ENCODE measurements around the gene ZNF530. TPM values are rescaled to one million over a fixed set of nuclear protein-coding genes. Genes with fewer than 3 reads are reported as not detected.
A peak's percentile ranks its signal among the peaks of the same experiment; 100 is the strongest.

ZNF530 gene
- total RNA-seq, 1 donor from 2014 or later = 4.9 TPM

DNA sequence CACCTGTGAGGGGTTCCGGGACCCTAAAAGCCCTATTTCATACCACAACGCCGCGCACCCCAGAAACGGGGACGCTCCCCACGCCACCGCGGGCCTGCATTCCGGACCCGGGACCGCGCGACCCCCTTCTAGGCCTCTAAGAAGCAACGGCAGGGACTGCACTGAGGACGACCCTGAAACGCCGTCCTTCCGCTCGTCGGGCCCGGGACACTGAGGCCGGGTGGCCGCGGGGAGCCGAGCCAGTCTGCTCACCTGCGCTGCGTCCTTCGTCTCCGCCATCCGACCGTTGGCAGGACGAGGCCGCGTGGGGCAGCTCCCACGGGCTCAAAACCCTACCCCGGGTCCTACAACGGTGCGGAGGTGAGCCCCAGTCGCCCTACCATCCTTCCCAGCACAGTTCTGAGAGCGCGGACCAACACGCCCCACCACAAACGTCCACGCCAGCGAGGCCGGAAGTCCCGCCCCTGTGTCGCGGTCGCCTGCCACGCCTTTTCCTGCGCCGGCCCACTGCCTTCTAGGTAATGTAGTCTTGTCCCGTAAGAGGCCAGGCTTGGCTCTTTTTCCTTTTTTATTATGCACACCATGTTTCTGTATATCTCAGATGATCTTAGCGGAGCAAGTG is 40.2 kb upstream of the ZNF530 start, which contains the start of gene ZNF550:
TSS of gene ZNF550 (minus strand) at position 460 of the 622 bp plus-strand sequence. CDS start at position 279, 181 bp downstream.
- TF ChIP-seq, protein P1, sequence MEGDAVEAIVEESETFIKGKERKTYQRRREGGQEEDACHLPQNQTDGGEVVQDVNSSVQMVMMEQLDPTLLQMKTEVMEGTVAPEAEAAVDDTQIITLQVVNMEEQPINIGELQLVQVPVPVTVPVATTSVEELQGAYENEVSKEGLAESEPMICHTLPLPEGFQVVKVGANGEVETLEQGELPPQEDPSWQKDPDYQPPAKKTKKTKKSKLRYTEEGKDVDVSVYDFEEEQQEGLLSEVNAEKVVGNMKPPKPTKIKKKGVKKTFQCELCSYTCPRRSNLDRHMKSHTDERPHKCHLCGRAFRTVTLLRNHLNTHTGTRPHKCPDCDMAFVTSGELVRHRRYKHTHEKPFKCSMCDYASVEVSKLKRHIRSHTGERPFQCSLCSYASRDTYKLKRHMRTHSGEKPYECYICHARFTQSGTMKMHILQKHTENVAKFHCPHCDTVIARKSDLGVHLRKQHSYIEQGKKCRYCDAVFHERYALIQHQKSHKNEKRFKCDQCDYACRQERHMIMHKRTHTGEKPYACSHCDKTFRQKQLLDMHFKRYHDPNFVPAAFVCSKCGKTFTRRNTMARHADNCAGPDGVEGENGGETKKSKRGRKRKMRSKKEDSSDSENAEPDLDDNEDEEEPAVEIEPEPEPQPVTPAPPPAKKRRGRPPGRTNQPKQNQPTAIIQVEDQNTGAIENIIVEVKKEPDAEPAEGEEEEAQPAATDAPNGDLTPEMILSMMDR (IDR thresholded peaks at IDR 0.05; ENCODE audit: unreplicated experiment) = no peak
- DNase-seq (ENCODE audit: low spot score, unreplicated experiment) = peak; percentile 63
- Mint-ChIP-seq H3K36me3 (ENCODE audit: insufficient read depth) (peaks cover 35% of the 10 kb centered on the region), H3K4me3 (ENCODE audit: low read depth) (peak within 1 kb of the TSS; percentile 93), H3K27me3 (no peaks in the 10 kb centered on the region), H3K27ac (peak within 1 kb of the TSS; percentile 92), H3K4me1 (ENCODE audit: low read depth) (peaks cover 27% of the 10 kb centered on the region), H3K9me3 (ENCODE audit: low read depth) (peaks cover 38% of the 10 kb centered on the region)

DNA sequence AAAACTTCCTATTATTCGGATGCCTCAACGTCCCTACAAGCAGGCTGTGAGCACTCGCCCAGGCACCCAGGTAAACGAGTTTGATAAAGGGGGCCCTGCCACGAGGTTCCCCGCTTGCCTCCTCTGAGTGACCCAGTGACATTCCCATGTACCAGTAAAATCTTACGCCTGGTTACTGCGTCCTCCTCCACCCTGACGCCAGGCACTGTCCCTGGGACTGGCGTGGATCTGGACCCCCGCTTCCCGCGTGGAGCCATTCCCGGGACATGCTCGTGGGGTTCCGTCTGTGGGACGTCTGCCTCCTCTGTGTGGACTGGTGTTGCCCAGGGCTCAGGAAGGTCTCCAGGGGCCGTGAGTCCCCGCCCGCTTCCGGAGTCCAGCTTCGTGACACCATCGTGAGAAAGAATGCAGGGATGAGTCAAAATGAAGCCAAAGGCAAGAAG is 39.6 kb upstream of the ZNF530 start:
- Mint-ChIP-seq H3K27me3 (no peaks in the 10 kb centered on the region), H3K27ac (peak overlapping the region; percentile 92), H3K9me3 (ENCODE audit: low read depth) (peaks cover 36% of the 10 kb centered on the region), H3K4me3 (ENCODE audit: low read depth) (peak overlapping the region; percentile 93), H3K4me1 (ENCODE audit: low read depth) (peaks cover 27% of the 10 kb centered on the region), H3K36me3 (ENCODE audit: insufficient read depth) (peaks cover 31% of the 10 kb centered on the region)
- no peak for DNase-seq (ENCODE audit: low spot score, unreplicated experiment)
- TF ChIP-seq, protein P1 (IDR thresholded peaks at IDR 0.05; ENCODE audit: unreplicated experiment) = no peak

DNA sequence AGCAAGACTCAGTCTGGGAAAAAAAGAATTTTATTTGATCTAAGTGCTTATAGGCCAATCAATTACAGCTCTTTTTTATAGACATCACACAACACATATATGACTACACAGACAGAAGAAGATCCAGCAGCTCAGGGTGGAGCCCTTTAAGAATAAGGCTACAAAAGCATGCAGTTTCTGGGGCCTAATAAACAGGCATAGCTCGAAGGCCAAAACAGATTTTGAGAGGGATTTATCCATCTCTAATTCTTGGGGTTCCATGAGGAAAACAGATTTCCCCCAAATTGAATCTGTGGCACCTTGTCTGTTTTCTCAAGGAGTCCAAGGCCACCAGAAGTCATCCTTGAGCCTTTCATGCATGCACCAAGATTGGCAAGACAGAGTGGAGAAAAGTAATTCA is 36.1 kb upstream of the ZNF530 start:
- no peak for DNase-seq (ENCODE audit: low spot score, unreplicated experiment)
- Mint-ChIP-seq H3K4me3 (ENCODE audit: low read depth) (no peak overlapping the region), H3K27me3 (no peaks in the 10 kb centered on the region), H3K9me3 (ENCODE audit: low read depth) (peaks cover 60% of the 10 kb centered on the region), H3K36me3 (ENCODE audit: insufficient read depth) (peaks cover 15% of the 10 kb centered on the region), H3K27ac (no peak overlapping the region), H3K4me1 (ENCODE audit: low read depth) (peaks cover 9% of the 10 kb centered on the region)
- TF ChIP-seq, protein P1 (IDR thresholded peaks at IDR 0.05; ENCODE audit: unreplicated experiment) = no peak

DNA sequence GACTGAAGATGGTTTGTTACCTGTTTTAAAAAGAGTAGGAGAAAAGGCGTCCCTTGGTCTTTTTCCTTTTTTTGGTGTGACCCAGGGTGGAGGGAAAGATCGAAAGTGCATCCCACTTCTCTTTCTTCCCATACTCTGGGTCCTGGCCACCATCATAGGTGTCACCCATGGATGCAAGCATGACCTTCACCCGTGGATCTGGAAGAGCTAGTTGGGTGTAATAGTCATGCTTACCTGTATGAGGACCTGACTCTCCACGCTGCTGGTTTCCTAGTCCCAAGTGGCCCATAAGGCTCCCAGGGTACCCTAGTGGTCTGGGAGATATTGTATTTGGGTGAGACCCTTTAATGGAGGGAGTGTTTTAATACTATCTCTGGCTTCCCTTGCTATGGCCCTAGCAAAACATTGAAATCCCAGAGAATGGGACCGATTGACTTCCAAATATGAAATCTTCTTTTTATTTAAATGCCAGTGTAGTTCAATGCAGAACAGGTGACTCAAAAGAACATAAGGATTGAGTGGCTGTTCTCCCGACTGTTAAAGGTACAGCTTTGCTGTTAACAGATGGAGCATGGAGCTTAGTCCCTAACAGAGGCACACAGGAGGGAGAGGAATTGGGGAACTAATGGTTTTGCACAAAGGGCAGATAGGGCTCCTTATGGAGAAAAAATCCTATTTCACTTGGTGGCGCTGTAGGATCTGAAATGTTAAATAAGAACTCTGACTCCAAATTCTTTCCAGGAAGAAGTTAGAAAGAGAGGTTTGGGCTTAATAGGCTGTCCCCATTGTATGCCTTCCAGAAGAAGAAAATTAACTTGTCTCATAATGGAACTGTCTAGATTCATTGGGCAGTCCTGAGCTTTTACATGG is 33.1 kb upstream of the ZNF530 start:
- Mint-ChIP-seq H3K4me1 (ENCODE audit: low read depth) (no peaks in the 10 kb centered on the region), H3K27ac (no peak overlapping the region), H3K4me3 (ENCODE audit: low read depth) (no peak overlapping the region), H3K27me3 (no peaks in the 10 kb centered on the region), H3K36me3 (ENCODE audit: insufficient read depth) (peaks cover 27% of the 10 kb centered on the region), H3K9me3 (ENCODE audit: low read depth) (peaks cover 62% of the 10 kb centered on the region)
- TF ChIP-seq, protein P1 (IDR thresholded peaks at IDR 0.05; ENCODE audit: unreplicated experiment) = no peak
- no peak for DNase-seq (ENCODE audit: low spot score, unreplicated experiment)

DNA sequence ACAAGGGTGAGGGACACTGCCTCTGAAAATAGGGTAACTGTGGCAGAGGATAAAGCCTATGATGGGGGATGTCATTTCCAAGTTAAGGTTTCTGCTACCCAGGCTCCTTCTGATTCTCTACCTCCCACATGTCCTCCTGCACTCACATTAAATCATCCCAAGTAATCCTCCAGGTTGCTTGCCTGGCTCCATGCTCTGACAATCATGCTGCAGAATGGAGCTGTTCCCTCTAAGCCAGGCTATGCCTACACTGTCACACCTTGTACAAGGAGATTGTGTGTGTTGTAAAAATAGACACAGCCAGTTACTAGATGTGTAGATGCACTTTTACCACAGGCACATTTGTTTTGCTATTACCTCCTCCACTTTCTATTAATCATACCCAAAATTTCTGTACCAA is 29.0 kb upstream of the ZNF530 start:
- DNase-seq (ENCODE audit: low spot score, unreplicated experiment) = no peak
- Mint-ChIP-seq H3K4me1 (ENCODE audit: low read depth) (no peaks in the 10 kb centered on the region), H3K9me3 (ENCODE audit: low read depth) (peaks cover 72% of the 10 kb centered on the region), H3K27ac (no peak overlapping the region), H3K36me3 (ENCODE audit: insufficient read depth) (peaks cover 58% of the 10 kb centered on the region), H3K4me3 (ENCODE audit: low read depth) (no peak overlapping the region), H3K27me3 (no peaks in the 10 kb centered on the region)
- TF ChIP-seq, protein P1 (IDR thresholded peaks at IDR 0.05; ENCODE audit: unreplicated experiment) = no peak

All from progenitor cell of endocrine pancreas (in vitro differentiated cells).